DND-41 (cell line): Measurements from ENCODE around the gene TTN.

Experiments used
- CTCF ChIP-seq: IDR thresholded peaks from 2 replicates; pipeline ENCODE4 v1.5.1; 2012; ENCODE audit warnings: borderline replicate concordance, low read length, moderate library complexity, mild to moderate bottlenecking; ENCODE audit not compliant: poor library complexity, severe bottlenecking; ENCODE audit errors: extremely low read depth
- EZH2 ChIP-seq: IDR thresholded peaks from 3 replicates; pipeline ENCODE4 v1.6.1; 2012; ENCODE audit warnings: borderline replicate concordance, low read depth, mild to moderate bottlenecking, moderate library complexity, low read length, inconsistent platforms; ENCODE audit not compliant: severe bottlenecking

- TF ChIP-seq CTCF (no peak), EZH2 (no peak)
These were observed 84.9 kb downstream of the TTN start for GRCh38 chr2:178722296-178722695.
